IMR-90 (cell line): ENCODE results near the gene CNTN5. TPM values are rescaled to one million over a fixed set of nuclear protein-coding genes. Genes with fewer than 3 reads are reported as not detected.

Experiments
- ATAC-seq: fragments of 200-7000 bp; cut with Tn5 transposase; 2 replicates; pipeline ENCODE4 v1.9.1; 2020; ENCODE audit warnings: low read depth, mild to moderate bottlenecking, moderate library complexity
- BruUV-seq: library from RNA; stranded (reverse); fragments of 400-500 nt; replicated peaks from 2 replicates; lab custom pipeline; 2021; lab: Mats Ljungman, UMichigan
- CTCF ChIA-PET: fragments of 300-600 bp; formaldehyde crosslinking; extraction: SDS; loops from one replicate; lab custom pipeline; 2021; ENCODE audit warnings: antibody characterized with exemption; lab: Yijun Ruan, JAX
- POLR2A ChIA-PET: fragments of 300-600 bp; sonication (Branson Sonifier 250); formaldehyde crosslinking; loops from one replicate; lab custom pipeline; 2022; ENCODE audit warnings: antibody characterized with exemption; ENCODE audit not compliant: unreplicated experiment; lab: Charles Lee
- DNase-seq: peaks from one replicate; pipeline ENCODE4 v3.0.0; 2013
- H2AFZ ChIP-seq: replicated peaks from 2 replicates; pipeline ENCODE3; 2013; ENCODE audit warnings: low read length, mild to moderate bottlenecking; ENCODE audit not compliant: poor library complexity
- H2AK5ac ChIP-seq: 2 replicates; pipeline ENCODE4 v1.6.1; 2013; ENCODE audit warnings: low read depth, low read length, inconsistent platforms
- H2AK9ac ChIP-seq: replicated peaks from 2 replicates; pipeline ENCODE3; 2013; ENCODE audit warnings: mild to moderate bottlenecking, low read depth, low read length, moderate library complexity; ENCODE audit not compliant: poor library complexity
- H2BK120ac ChIP-seq: 2 replicates; pipeline ENCODE4 v1.6.1; 2013; ENCODE audit warnings: low read depth, low read length, inconsistent platforms
- H2BK15ac ChIP-seq: 3 replicates; pipeline ENCODE4 v1.6.1; 2013; ENCODE audit warnings: low read depth, low read length, inconsistent platforms
- H2BK20ac ChIP-seq: 2 replicates; pipeline ENCODE4 v1.6.1; 2013; ENCODE audit warnings: low read depth, mild to moderate bottlenecking, inconsistent platforms, low read length, moderate library complexity
- H2BK5ac ChIP-seq: 2 replicates; pipeline ENCODE4 v1.6.1; 2013; ENCODE audit warnings: mild to moderate bottlenecking, low read depth, low read length, inconsistent platforms; ENCODE audit not compliant: poor library complexity, severe bottlenecking
- H3K14ac ChIP-seq: replicated peaks from 2 replicates; pipeline ENCODE4 v1.6.1; 2013; ENCODE audit warnings: low read depth, low read length, inconsistent platforms
- H3K18ac ChIP-seq: 2 replicates; pipeline ENCODE4 v1.6.1; 2013; ENCODE audit warnings: low read depth, low read length, control low read depth
- H3K23ac ChIP-seq: 2 replicates; pipeline ENCODE4 v1.6.1; 2013; ENCODE audit warnings: low read depth, low read length, inconsistent platforms
- H3K27ac ChIP-seq: 2 replicates; pipeline ENCODE4 v1.5.1; 2013; ENCODE audit warnings: mild to moderate bottlenecking, control low read depth, low read length; ENCODE audit not compliant: insufficient read depth
- H3K27me3 ChIP-seq: 2 replicates; pipeline ENCODE4 v1.6.1; 2013; ENCODE audit warnings: low read length; ENCODE audit not compliant: control insufficient read depth, insufficient read depth
- H3K36me3 ChIP-seq: 2 replicates; pipeline ENCODE4 v1.6.1; 2013; ENCODE audit warnings: low read length, mixed read lengths; ENCODE audit not compliant: control insufficient read depth, insufficient read depth
- H3K4ac ChIP-seq: 2 replicates; pipeline ENCODE4 v1.6.1; 2013; ENCODE audit warnings: low read depth, low read length, inconsistent platforms
- H3K4me1 ChIP-seq: 2 replicates; pipeline ENCODE4 v1.6.1; 2013; ENCODE audit warnings: low read length, mixed read lengths; ENCODE audit not compliant: control insufficient read depth, insufficient read depth
- H3K4me2 ChIP-seq: 2 replicates; pipeline ENCODE4 v1.6.1; 2013; ENCODE audit warnings: low read depth, mild to moderate bottlenecking, control low read depth, low read length, moderate library complexity
- H3K4me3 ChIP-seq: 2 replicates; pipeline ENCODE4 v1.5.1; 2013; ENCODE audit warnings: low read depth, mild to moderate bottlenecking, control low read depth, low read length, moderate library complexity; ENCODE audit not compliant: insufficient read depth
- H3K56ac ChIP-seq: 2 replicates; pipeline ENCODE4 v1.6.1; 2013; ENCODE audit warnings: low read length, inconsistent platforms; ENCODE audit not compliant: insufficient read depth; ENCODE audit errors: extremely low read depth
- H3K79me1 ChIP-seq, 2 experiments: 2 replicates each; pipeline ENCODE4 v1.6.1; 2013; ENCODE audit warnings: low read length in 2 of 2, inconsistent platforms in 1 of 2, low read depth in 1 of 2
- H3K9ac ChIP-seq: 2 replicates; pipeline ENCODE4 v1.6.1; 2013; ENCODE audit warnings: low read depth, low read length, control low read depth
- H3K9me1 ChIP-seq: 2 replicates; pipeline ENCODE4 v1.6.1; 2013; ENCODE audit warnings: low read length, inconsistent platforms; ENCODE audit not compliant: insufficient read depth
- H3K9me3 ChIP-seq: 2 replicates; pipeline ENCODE4 v1.6.1; 2013; ENCODE audit warnings: low read length; ENCODE audit not compliant: control insufficient read depth, insufficient read depth
- H4K20me1 ChIP-seq: 2 replicates; pipeline ENCODE4 v1.6.1; 2013; ENCODE audit warnings: low read length, inconsistent platforms; ENCODE audit not compliant: insufficient read depth
- H4K5ac ChIP-seq: 2 replicates; pipeline ENCODE4 v1.6.1; 2013; ENCODE audit warnings: mild to moderate bottlenecking, low read depth, low read length, control low read depth
- H4K8ac ChIP-seq, 2 experiments: 2 replicates each; pipeline ENCODE4 v1.6.1; 2013; ENCODE audit warnings: low read depth in 2 of 2, low read length in 2 of 2, control low read depth in 1 of 2, inconsistent platforms in 1 of 2
- H4K91ac ChIP-seq: 2 replicates; pipeline ENCODE4 v1.6.1; 2013; ENCODE audit warnings: low read depth, low read length, inconsistent platforms; ENCODE audit not compliant: insufficient read depth
- BHLHE40 ChIP-seq: fragments of 150-350 bp; IDR thresholded peaks from 2 replicates; pipeline ENCODE4 v1.6.1; 2016; ENCODE audit warnings: mild to moderate bottlenecking, low read depth, low read length
- CEBPB ChIP-seq: IDR thresholded peaks from 2 replicates; pipeline ENCODE4 v1.6.1; 2012; ENCODE audit warnings: low read depth, low read length, improper control_type of control experiment
- CHD1 ChIP-seq: IDR thresholded peaks from 2 replicates; pipeline ENCODE4 v1.6.1; 2012; ENCODE audit warnings: low read depth, low read length, improper control_type of control experiment
- FOS ChIP-seq: fragments of 150-350 bp; IDR thresholded peaks from 2 replicates; pipeline ENCODE4 v1.6.1; 2016; ENCODE audit warnings: low read depth, low read length
- MAFK ChIP-seq: IDR thresholded peaks from 2 replicates; pipeline ENCODE4 v1.6.1; 2012; ENCODE audit warnings: low read depth, low read length, improper control_type of control experiment
- MAZ ChIP-seq: IDR thresholded peaks from 2 replicates; pipeline ENCODE4 v1.6.1; 2012; ENCODE audit warnings: low read depth, mild to moderate bottlenecking, low read length, improper control_type of control experiment, moderate library complexity, borderline replicate concordance
- MXI1 ChIP-seq: IDR thresholded peaks from 2 replicates; pipeline ENCODE4 v1.6.1; 2012; ENCODE audit warnings: low read depth, mild to moderate bottlenecking, low read length, moderate library complexity, borderline replicate concordance
- NFE2L2 ChIP-seq: fragments of 150-350 bp; IDR thresholded peaks from 2 replicates; pipeline ENCODE4 v1.6.1; 2016; ENCODE audit warnings: low read depth, mild to moderate bottlenecking, low read length
- POLR2A ChIP-seq: IDR thresholded peaks from 2 replicates; pipeline ENCODE4 v1.6.1; 2012; ENCODE audit warnings: mild to moderate bottlenecking, low read depth, low read length
- RAD21 ChIP-seq: IDR thresholded peaks from 2 replicates; pipeline ENCODE4 v1.6.1; 2012; ENCODE audit warnings: low read length, improper control_type of control experiment
- RCOR1 ChIP-seq: IDR thresholded peaks from 2 replicates; pipeline ENCODE4 v1.6.1; 2012; ENCODE audit warnings: mild to moderate bottlenecking, low read length, improper control_type of control experiment; ENCODE audit not compliant: insufficient replicate concordance
- RFX5 ChIP-seq: IDR thresholded peaks from 2 replicates; pipeline ENCODE4 v1.8.0; 2012; ENCODE audit warnings: low read depth, mild to moderate bottlenecking, low read length, moderate library complexity
- SMC3 ChIP-seq: fragments of 150-350 bp; IDR thresholded peaks from 2 replicates; pipeline ENCODE4 v1.6.1; 2016; ENCODE audit warnings: low read depth, mild to moderate bottlenecking, antibody characterized with exemption, low read length, moderate library complexity
- WGBS, 2 experiments: methylation state at CpG; one replicate each; pipeline versions ENCODE4 v1.1.5 to v1.1.7; 2013; ENCODE audit warnings: missing lambda C conversion rate in 2 of 2; ENCODE audit not compliant: insufficient read length in 1 of 2; ENCODE audit errors: extremely low coverage in 2 of 2; 5-methylcytosine and 5-hydroxymethylcytosine counted together
- dilution Hi-C: fragments of 300-500 bp; cut with HindIII; formaldehyde crosslinking; loops from one replicate; pipeline ENCODE4 v1.14.3; 2018; ENCODE audit warnings: low sequenced_read_pairs; ENCODE audit not compliant: unreplicated experiment
- in situ Hi-C: fragments of 300-500 bp; cut with MboI; formaldehyde crosslinking; loops from 3 replicates; pipeline ENCODE4 v1.14.3; 2019; ENCODE audit warnings: low sequenced_read_pairs, inconsistent platforms, mixed read lengths
- intact Hi-C: fragments of 100-400 bp; cut with micrococcal nuclease; formaldehyde crosslinking; loops from 2 replicates; pipeline ENCODE4 v1.10.0; 2022
- polyA plus RNA-seq, 3 experiments: library from polyadenylated mRNA; depleted of rRNA; stranded (reverse); fragments of >200 nt; gene quantifications; 2 replicates each; pipeline ENCODE4 v1.2.3, GENCODE V29; 2012; ENCODE audit warnings: low replicate concordance in 1 of 3
- total RNA-seq: library from RNA; depleted of rRNA; stranded (reverse); fragments of >200 nt; gene quantifications from 2 replicates; pipeline ENCODE4 v1.2.3, GENCODE V29; 2012
- TF ChIP-seq, protein P1 (sequence below): fragments of 150-350 bp; IDR thresholded peaks from 2 replicates; pipeline ENCODE4 v1.6.1; 2017; ENCODE audit warnings: mild to moderate bottlenecking, antibody characterized with exemption, low read length, low read depth
- TF ChIP-seq, protein P2 (sequence below): conservative IDR thresholded peaks from 2 replicates; pipeline ENCODE4 v1.5.1; 2012; ENCODE audit warnings: mild to moderate bottlenecking, low read depth, low read length, improper control_type of control experiment
- TF ChIP-seq, protein P3 (sequence below): fragments of 150-350 bp; IDR thresholded peaks from 2 replicates; pipeline ENCODE4 v1.6.1; 2016; ENCODE audit warnings: low read depth, mild to moderate bottlenecking, low read length, moderate library complexity, borderline replicate concordance

CNTN5 gene
- total and polyA plus RNA-seq, 2 of the 4 experiments (the other 2 are of a cell fraction), result not detected

DNA sequence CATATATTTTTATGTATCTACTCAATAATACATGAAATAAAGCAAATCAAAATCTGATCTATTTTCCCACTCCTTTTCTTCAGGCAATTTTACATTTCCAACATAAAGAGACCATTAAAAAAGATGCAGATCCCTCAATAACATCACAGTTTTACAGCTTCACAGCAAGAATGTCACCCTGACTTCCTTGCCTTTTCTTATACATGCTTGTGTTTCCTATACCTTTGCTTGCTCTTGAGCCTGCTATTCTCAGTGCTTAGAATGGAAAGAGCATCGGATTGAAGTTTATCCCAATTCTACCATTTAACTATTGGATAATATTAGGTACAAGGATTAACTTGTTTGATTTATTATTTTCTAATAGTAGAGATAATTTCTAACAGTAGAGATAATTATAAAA is 176.7 kb downstream of the CNTN5 start:
- dilution Hi-C loops, result no loop called here
- H3K27me3 ChIP-seq, result no peaks in the 10 kb centered on the region
- POLR2A ChIA-PET, result no interaction called here

More for the DNA sequence above, 176.7 kb downstream of the CNTN5 start:
- Histone ChIP-seq H4K5ac (no peak overlapping the region), H3K23ac (no peak overlapping the region), H3K56ac (no peak overlapping the region), H4K20me1 (no peaks in the 10 kb centered on the region), H3K4ac (no peak overlapping the region), H3K9ac (no peak overlapping the region), H2BK5ac (no peak overlapping the region), H4K8ac (no peak overlapping the region), H3K9me1 (no peaks in the 10 kb centered on the region), H2AFZ (no peak overlapping the region), H3K14ac (no peak overlapping the region), H3K79me1 (no peaks in the 10 kb centered on the region), H3K9me3 (no peaks in the 10 kb centered on the region), H2AK5ac (no peak overlapping the region), H3K27ac (no peak overlapping the region), H3K4me2 (no peak overlapping the region), H2BK15ac (no peak overlapping the region), H2BK20ac (no peak overlapping the region), H2AK9ac (no peak overlapping the region), H3K36me3 (no peaks in the 10 kb centered on the region), H4K91ac (no peak overlapping the region), H2BK120ac (no peak overlapping the region), H3K4me3 (no peak overlapping the region), H3K18ac (no peak overlapping the region), H3K4me1 (no peaks in the 10 kb centered on the region)
- ATAC-seq (no peak), DNase-seq (no peak)
- TF ChIP-seq, protein P1, sequence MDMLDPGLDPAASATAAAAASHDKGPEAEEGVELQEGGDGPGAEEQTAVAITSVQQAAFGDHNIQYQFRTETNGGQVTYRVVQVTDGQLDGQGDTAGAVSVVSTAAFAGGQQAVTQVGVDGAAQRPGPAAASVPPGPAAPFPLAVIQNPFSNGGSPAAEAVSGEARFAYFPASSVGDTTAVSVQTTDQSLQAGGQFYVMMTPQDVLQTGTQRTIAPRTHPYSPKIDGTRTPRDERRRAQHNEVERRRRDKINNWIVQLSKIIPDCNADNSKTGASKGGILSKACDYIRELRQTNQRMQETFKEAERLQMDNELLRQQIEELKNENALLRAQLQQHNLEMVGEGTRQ, result no peak
- TF ChIP-seq CEBPB (no peak), BHLHE40 (no peak), SMC3 (no peak), NFE2L2 (no peak), CHD1 (no peak), RFX5 (no peak), RAD21 (no peak), FOS (no peak), MAZ (no peak), POLR2A (no peak), MAFK (no peak), MXI1 (no peak), RCOR1 (no peak)
- TF ChIP-seq, protein P2, sequence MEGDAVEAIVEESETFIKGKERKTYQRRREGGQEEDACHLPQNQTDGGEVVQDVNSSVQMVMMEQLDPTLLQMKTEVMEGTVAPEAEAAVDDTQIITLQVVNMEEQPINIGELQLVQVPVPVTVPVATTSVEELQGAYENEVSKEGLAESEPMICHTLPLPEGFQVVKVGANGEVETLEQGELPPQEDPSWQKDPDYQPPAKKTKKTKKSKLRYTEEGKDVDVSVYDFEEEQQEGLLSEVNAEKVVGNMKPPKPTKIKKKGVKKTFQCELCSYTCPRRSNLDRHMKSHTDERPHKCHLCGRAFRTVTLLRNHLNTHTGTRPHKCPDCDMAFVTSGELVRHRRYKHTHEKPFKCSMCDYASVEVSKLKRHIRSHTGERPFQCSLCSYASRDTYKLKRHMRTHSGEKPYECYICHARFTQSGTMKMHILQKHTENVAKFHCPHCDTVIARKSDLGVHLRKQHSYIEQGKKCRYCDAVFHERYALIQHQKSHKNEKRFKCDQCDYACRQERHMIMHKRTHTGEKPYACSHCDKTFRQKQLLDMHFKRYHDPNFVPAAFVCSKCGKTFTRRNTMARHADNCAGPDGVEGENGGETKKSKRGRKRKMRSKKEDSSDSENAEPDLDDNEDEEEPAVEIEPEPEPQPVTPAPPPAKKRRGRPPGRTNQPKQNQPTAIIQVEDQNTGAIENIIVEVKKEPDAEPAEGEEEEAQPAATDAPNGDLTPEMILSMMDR, result no peak
- TF ChIP-seq, protein P3, sequence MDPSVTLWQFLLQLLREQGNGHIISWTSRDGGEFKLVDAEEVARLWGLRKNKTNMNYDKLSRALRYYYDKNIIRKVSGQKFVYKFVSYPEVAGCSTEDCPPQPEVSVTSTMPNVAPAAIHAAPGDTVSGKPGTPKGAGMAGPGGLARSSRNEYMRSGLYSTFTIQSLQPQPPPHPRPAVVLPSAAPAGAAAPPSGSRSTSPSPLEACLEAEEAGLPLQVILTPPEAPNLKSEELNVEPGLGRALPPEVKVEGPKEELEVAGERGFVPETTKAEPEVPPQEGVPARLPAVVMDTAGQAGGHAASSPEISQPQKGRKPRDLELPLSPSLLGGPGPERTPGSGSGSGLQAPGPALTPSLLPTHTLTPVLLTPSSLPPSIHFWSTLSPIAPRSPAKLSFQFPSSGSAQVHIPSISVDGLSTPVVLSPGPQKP, result no peak
- CTCF ChIA-PET, result no interaction called here
- BruUV-seq, result no TSS peak
- WGBS, 2 experiments, result no CpG with 5 or more reads among the region's 1 CpG
- intact Hi-C loops, result no loop called here
- in situ Hi-C loops, result no loop called here
